UCSD-AML1 (cell line): ENCODE measurements around the gene ADAM19.

Experiments
- DNase-seq: peaks from one replicate; lab custom pipeline; 2025; ENCODE audit not compliant: unreplicated experiment; lab: John Stamatoyannopoulos, UW

Gene ADAM19

DNA sequence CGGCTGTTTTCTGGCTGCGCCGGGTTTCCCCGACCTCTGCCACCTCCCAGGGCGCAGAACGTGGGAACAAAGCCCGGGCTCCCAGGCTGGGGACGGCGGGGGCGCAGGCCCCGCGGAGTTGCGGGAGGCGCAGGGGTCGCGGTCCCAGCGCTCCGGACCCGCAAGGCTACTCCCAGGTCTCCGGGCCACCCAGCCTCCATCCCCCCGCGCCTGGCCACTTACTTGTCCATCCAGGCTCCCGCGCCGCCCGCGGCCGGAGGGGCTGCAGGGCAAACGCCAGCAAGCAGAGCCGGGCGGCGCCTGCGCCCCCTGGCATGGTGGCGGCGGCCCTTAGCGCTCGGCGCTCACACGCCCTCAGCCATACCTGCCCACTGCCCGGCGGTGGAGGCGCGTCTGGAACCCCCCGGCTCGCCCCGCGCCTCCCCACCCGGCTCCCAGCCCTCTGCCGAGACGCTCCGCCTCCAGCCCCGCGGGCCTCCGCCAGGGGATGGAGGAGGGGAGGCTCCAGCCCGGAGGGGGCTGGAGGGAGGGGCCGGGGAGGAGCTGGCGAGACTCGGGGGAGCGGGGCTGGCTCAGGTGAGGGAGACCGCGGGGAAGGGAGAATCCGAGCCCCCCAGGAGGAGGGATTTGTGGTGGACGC lies at the start of gene ADAM19:
ADAM19 (minus strand) TSS at position 395 of the 640 bp plus-strand sequence; CDS start at position 316, 79 bp downstream.
- no peak for DNase-seq

DNA sequence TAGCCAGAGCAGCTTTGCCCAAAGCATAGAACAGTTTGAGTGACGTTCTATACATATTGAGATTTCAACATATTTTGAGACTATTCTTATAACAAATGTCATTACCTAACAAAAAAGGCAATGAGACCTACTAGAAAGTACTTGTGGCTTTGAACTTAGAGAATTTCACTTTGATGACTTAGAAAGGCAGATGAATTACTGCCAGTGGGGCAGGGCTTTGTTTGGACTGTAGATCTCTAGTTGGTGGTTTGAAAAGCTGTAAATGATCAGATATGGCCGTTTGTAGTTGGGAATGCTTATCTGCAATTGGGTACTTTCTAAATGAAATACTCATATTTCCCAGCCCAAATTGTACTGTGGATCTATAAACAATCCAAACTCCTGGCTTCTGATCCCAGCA lies 48.6 kb upstream of the ADAM19 start:
- DNase-seq: no peak

- no peak for DNase-seq
Observed at GRCh38 chr5:157620776-157621175, 45.2 kb upstream of the ADAM19 start.

DNA sequence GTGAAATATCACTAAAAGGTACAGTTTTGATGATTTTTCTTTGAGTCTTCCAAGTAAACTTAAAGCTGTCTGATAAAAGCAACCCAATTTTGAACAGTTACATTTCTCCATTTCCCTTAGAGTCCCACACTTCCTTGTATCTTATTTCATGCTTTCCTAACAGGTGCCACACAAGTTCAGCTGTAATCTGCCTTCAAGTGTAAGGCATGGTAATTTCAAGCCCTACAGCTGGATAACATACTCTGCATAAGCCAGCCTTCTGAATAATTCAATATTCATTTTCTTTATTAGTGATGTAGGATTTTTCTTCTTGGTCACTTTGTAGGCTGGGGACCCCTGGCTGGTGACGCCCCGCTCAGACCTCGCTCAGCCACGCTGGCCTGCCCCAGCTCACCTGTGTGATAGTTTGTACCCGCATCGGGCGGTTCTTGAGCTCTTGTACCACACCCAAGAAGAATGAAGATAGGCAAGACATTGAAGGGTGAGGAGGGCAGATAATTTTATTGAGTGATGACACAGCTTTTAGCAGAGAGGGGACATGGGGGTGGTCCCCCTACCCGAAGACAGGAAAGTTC lies 42.7 kb upstream of the ADAM19 start:
- no peak for DNase-seq

DNA sequence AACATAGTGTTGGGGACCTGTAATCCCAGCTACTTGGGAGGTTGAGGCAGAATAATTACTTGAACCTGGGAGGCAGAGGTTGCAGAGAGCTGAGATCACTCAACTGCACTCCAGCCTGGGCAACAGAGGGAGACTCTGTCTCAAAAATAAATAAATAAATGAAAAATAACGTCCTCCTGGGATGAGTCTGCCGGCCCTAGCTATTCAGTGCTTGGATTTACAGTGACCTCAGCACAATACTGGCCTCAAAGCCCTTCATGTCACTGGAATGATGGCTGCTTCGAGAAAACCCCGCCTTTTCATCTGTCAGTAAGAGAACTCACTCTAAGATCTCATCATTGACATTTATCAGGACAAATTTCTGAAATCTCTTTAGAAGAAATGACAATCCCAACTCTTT lies 41.2 kb upstream of the ADAM19 start:
- DNase-seq: no peak

DNA sequence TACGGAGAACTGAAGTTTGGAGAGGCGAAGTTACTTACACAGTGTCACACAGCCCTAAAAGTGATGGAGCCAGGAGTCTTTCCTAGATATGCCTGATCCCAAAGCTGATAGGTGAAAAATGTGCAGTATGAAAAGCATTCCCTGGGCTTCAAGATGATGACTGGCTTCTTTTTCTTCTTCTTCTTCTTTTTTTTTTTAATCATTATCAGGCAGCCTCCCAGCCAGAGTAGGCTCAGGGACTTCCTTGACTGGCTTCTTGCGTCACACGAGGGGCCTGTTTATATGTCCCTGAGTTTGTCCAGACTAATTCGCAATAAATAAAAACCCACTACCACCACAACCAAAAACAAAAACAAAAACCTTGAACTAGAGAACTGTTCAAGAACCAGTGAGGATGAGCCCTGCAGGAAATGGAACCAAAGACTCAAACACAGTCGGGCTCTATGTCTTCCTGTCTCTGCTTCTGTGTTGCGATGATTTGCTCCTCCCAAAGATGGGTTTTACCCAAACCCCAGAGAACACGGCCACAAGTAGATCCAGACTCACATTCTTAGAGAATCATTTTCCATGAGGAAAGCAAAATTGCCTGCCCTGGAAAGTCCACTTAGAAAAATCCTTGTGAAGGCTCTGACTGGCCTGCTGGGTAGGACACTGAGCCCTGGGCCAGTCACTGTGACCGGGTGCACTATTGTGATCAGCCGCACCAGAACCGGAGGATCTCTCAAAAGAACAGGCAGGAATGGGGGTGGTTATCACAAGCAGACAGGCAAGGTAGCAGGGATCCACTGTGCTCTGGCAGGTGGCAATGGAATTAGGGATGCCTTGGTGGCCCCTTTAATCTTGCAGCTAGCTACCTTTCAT lies 38.0 kb upstream of the ADAM19 start:
- DNase-seq: no peak

DNA sequence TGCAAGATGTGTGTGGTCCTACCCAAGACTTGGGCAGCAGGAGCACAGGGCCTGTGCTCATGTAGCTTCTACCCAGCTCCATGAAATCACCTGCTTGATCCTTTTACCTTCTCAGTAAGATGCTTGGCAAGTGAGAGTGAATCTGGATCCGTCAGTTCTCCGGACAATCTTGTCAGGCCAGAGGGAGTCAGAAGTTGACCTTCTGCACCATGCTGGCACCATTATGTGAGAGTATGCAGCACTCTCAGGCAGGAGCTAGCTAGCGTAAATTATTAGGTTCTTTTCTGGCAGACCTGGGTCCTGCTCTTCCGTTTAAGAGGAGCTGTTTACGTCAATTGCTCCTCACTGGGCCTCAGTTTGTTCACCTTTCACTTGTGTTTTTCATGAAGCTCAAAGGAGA lies 37.0 kb upstream of the ADAM19 start:
- no peak for DNase-seq

GRCh38 chr5:157611571-157612476 lies 36.2 kb upstream of the ADAM19 start:
- DNase-seq: no peak

DNA sequence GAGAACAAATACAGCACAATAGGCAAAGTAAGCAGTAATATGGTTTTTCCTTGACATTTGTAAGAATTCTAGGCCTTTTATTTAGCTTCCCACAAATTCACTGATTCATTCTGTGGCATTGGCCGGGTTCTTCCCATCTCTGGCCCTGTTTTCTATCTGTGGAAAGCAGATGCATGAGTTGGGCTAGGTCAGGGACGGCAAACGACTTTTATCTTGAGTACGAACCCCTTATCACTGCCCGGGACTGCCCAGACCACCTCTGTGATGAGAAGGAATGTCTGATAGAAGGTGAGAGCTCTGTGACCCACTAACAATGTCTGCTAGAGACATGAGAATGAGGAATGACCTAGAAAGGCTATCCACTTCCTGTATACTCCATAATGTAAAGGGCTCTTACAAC lies 35.4 kb upstream of the ADAM19 start:
- DNase-seq: no peak

DNA sequence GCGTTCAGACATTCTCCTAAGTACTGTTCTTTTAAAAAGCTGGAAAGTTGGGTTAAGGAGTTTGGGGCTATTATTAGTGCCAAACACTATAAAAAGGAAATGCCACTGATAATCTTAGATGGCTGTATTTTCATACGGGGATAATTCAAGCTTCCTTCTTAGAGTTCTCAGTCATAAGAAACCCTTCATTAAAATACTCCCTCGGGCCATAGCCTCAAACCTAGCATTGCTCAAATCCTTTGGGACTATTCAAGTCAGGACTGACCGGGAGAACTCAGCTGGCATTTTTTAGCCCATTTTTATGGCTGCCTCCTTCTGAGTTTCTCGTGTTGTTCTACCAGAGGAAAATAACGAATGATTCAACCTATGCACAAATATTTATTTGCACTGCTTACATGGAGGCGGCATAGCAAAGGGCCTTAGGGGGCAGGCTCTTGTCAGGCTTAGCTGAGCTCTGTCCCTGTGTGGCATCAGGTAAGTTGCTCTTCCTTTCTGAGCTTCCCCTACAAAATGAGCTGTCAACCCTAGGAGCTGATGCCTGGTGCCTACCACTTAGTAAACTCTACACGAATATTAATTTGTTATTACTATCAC lies 33.5 kb upstream of the ADAM19 start:
- DNase-seq: no peak

GRCh38 chr5:157607371-157608161 lies 32.0 kb upstream of the ADAM19 start:
- DNase-seq: peak; percentile 60

DNA sequence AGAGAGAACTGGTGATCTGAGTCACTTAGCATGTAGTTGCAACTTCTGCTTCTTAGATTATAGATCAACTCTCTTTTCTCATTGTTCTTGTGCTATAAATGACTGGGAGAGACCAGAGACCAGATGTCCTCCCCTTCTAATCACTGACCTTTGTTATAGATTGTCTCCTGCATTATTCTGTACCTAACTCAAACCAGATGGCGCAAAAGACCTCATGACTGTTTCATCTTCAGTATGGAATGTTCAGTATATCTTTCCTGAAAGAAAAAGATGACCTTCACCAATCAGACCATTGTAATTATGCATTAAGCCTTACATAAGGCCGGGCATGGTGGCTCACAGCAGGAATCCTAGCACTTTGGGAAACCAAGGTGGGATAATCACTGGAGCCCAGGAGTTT lies 30.5 kb upstream of the ADAM19 start:
- DNase-seq: no peak

DNA sequence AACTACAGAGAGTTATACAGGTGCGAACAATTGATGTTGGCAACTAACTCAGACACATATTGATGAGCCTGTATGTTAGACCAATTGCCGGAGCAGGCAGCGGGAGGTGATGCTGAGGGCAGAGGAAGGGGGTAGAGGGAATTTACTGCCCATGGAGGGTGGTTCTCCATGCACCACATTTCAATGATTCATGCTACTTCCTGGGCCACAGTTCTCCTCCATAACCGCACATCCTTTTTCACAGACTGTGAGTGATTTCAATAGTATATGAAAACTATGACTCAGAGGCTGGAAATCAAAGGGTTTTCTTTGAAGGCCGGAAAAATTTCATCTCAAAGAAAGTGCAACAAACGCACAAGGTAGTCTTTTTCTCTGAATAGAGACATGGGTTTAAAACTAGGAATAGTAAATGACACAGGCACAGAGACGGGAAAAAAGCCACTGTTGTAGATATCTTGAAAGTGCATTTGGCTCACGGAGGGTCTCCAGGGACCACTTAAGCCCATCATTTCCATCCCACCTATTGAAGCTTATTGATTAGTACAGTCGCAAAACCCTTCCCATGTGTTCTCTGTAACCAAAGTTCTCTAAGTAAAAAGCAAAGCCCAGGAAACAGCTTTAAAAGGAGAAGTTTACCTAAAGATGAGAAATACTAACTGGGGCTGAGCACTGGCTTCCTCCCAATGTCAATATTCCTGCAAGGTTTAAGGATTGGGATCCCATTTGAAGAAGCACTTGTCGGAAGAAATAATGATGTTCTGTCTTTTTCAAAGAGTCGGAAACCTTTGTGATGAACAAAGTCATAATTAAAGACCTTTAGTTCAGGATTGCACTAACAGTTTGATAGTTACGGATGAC lies 28.0 kb upstream of the ADAM19 start:
- DNase-seq: peak; percentile 38

DNA sequence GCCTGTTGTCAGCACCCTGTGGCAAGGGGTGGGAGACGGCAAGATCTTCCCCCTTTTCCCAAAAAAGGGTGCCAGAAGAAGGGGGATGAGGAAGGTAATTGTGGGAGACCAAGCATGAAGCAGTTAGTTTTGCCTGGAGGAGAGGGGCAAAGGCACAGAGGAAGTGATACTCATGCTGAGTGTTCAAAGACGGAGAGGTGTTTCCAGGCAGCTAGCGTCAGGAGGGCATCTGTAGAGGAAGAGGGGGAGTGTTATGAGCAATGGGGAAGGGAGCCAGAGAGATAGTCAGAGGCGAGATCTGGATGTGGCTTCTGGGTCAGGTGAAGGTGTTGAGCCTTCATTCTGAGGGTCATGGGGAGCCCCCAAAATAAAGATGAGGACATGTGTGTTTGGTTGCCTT lies 26.9 kb upstream of the ADAM19 start:
- DNase-seq: no peak

GRCh38 chr5:157600252-157600651 lies 24.7 kb upstream of the ADAM19 start:
- no peak for DNase-seq

GRCh38 chr5:157599565-157599964 lies 24.0 kb upstream of the ADAM19 start:
- DNase-seq: no peak

DNA sequence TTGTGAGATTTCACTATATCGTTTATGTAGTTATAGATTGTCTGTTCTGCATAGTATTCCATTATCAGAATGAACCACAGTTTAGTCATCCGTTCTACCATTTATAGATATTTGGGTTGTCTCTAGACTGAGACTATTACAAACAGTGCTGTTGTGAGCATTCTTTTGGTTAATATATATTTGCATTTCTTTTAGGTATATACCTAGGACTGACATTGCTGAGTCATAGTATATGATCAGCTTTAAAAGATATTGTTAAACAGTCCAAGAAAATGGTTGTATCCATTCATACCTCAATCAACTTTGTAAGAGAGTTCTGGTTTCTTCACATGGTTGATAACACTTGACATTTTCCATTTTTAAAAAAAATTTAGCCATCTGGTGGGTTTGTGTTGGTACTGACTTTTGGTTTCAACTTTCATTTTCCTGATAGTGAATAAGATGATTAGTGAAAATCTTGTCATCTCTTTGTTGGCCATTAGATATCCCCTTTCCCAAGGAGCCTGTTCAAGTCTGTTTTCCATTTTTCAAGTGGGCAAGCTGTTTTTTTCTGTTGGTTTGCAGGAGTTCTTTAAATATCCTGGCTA lies 22.9 kb upstream of the ADAM19 start:
- no peak for DNase-seq

DNA sequence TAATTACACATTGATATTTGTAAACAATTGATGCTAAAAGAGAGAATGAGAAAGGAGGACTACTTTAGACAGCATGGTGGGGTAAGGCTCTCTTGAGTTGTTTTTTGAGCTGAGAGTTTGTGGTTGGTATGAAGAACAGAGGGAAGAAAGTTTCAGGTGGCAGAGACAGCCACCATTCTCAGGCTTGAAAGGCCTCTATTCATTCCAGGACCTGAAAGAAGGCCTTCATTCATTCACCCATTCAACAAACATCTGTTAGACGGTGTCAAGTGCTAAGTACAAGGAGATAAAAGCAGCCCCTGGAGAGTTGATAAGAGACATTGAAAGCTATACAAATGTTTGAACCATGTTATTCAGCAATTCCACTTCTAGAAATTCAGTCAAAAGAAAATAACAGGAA lies 21.7 kb upstream of the ADAM19 start:
- no peak for DNase-seq

DNA sequence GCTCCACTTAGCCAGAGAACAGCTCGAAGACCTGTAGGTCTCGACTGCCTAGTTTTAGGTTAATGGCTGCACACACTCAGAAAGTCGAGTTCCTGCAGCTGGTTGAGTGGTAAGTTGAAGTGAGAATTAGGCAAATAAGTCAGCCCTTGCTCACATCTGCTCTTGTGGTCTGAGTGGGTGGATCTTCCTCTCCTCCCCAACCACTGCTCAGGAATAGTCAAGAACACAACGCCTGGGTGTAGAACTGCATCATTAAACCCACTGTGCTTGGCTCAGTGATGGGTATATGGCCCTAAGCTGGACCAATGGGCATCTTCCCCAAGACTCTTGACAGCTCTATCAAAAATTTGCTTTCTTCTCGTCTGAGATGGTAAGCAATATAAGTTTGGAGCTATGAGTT lies 20.9 kb upstream of the ADAM19 start:
- DNase-seq: no peak
